ENCODE results near the gene NTRK1. TPM values are rescaled to one million over a fixed set of nuclear protein-coding genes. Genes with fewer than 3 reads are reported as not detected.
A peak's percentile ranks its signal among the peaks of the same experiment; 100 is the strongest.

Gene NTRK1
- total and polyA plus RNA-seq, 2 of the 13 experiments (the other 11 are each of a cell fraction or from before 2014, with no cell fraction given): not detected

- TF ChIP-seq HNF1A (IDR thresholded peaks at IDR 0.05; ENCODE audit: low read depth) (no peak), HNF1A (CRISPR knock-in tag; IDR thresholded peaks at IDR 0.05; ENCODE audit: borderline replicate concordance) (peak; percentile 59), HDAC6 (IDR thresholded peaks at IDR 0.05; ENCODE audit: low read depth, low read length) (no peak), MED8 (CRISPR knock-in tag; IDR thresholded peaks at IDR 0.05; ENCODE audit: insufficient replicate concordance) (no peak), ZNF362 (CRISPR knock-in tag; IDR thresholded peaks at IDR 0.05; ENCODE audit: borderline replicate concordance) (0 out of 2 replicates have a peak, but pooled peaks have one; percentile 47), ELF1 (CRISPR knock-in tag; IDR thresholded peaks at IDR 0.05) (peak; percentile 75), MXD1 (CRISPR knock-in tag; IDR thresholded peaks at IDR 0.05) (peak; percentile 96), ZUFSP (CRISPR knock-in tag; IDR thresholded peaks at IDR 0.05; ENCODE audit: borderline replicate concordance) (no peak), ZBTB2 (CRISPR knock-in tag; IDR thresholded peaks at IDR 0.05; ENCODE audit: low read depth) (no peak), ZNF354B (CRISPR knock-in tag; IDR thresholded peaks at IDR 0.05) (no peak), ZNF382 (CRISPR knock-in tag; IDR thresholded peaks at IDR 0.05; ENCODE audit: borderline replicate concordance) (no peak), ZNF761 (CRISPR knock-in tag; conservative IDR thresholded peaks at IDR 0.05) (peak; percentile 94), ADNP (CRISPR knock-in tag; IDR thresholded peaks at IDR 0.05) (no peak)
These were observed 46.7 kb upstream of the NTRK1 start (continued) for GRCh38 chr1:156813750-156814570.

Data from HepG2 (cell line).